ENCODE data around the gene TBX6. TPM values are rescaled to one million over a fixed set of nuclear protein-coding genes. Genes with fewer than 3 reads are reported as not detected.

TBX6 gene
- total RNA-seq, 4 donors from 2014 or later: 0.38 to 1.2 (median 0.44) TPM; not detected in 1

DNA sequence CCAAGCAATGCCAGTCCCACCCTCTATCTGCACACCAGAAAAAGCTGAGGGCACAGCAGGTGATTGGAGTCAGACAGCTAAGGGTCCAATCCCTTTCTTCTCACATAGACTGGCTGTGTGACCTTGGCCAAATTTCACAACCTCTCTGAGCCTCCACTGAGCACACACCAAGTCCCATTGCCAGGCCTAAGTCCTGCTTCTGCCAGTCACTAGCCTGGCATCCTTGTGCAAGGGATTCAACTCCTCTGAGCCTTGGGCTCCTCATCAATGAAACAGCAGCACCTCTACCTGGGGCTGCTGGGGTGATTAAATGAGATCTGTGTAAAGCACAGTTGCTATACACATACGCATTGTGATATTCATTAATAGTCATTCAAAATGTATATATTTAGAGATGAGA, 45.1 kb downstream of the TBX6 start:
- no peak for TF ChIP-seq CTCF (IDR thresholded peaks at IDR 0.05; ENCODE audit: low read depth)

DNA sequence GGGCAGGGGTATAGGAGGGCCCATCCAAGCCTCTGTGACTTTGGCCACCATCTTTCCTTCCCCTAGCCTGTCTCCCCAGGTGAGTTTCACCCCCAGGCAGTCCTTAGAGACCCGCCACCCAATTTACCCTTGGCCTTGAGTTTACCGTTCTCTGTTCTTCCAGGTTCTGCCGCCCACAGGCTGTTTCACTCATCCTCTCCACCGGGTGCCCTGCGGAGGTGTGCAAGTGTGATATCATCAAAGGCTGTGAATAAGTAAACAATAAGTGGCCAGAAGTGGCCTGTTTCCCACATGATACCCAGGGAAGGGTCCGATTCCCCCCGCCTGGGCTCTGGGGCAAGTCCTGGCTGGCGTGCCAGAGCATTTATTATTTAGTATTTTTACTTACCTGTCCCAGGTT, 45.5 kb downstream of the TBX6 start:
- TF ChIP-seq CTCF (IDR thresholded peaks at IDR 0.05; ENCODE audit: low read depth): no peak

GRCh38 chr16:30041841-30042240, 49.9 kb downstream of the TBX6 start:
- no peak for TF ChIP-seq CTCF (IDR thresholded peaks at IDR 0.05; ENCODE audit: low read depth)

GRCh38 chr16:30040221-30040620, 51.5 kb downstream of the TBX6 start:
- TF ChIP-seq CTCF (IDR thresholded peaks at IDR 0.05; ENCODE audit: low read depth): no peak

Other genes starting within 250 kb of the TBX6 start
- gene CDIPT, start 228.7 kb downstream of the TBX6 start, total RNA-seq: 100 to 1,000 TPM in 1 of 4 donors, 10 to 100 TPM in 3; 57.7 to 107 (median 94.7) TPM
- gene SEZ6L2, start 192.4 kb downstream of the TBX6 start, total RNA-seq: 1 to 10 TPM in 1 of 4 donors, under 1 TPM in 2, not detected in 1; 0.66 to 5.6 (median 0.75) TPM
- gene ASPHD1, start 191.4 kb downstream of the TBX6 start, total RNA-seq: 1 to 10 TPM in 1 of 4 donors, under 1 TPM in 2, not detected in 1; 0.44 to 3.7 (median 0.57) TPM
- gene KCTD13, start 165.7 kb downstream of the TBX6 start, total RNA-seq: 10 to 100 TPM in 3 of 4 donors, 1 to 10 TPM in 1; 5.4 to 26.2 (median 23.3) TPM
- gene TMEM219, start 129.8 kb downstream of the TBX6 start, total RNA-seq: 100 to 1,000 TPM in 3 of 4 donors, 10 to 100 TPM in 1; 53.8 to 149 (median 120) TPM
- gene TAOK2, start 118.1 kb downstream of the TBX6 start, total RNA-seq: 10 to 100 TPM; 25.7 to 87.0 (median 31.4) TPM
- gene HIRIP3, start 96.3 kb downstream of the TBX6 start, total RNA-seq: 10 to 100 TPM; 11.9 to 15.3 (median 14.2) TPM
- gene INO80E, start 95.7 kb downstream of the TBX6 start, total RNA-seq: 10 to 100 TPM in 3 of 4 donors, 1 to 10 TPM in 1; 8.5 to 45.0 (median 24.3) TPM
- under 1 TPM in 2 of 4 donors, not detected in 2; 0.66 to 0.85 TPM for gene DOC2A, start 80.9 kb downstream of the TBX6 start, total RNA-seq
- gene C16orf92, start 68.7 kb downstream of the TBX6 start, total RNA-seq: not detected
- not detected for gene TLCD3B, start 60.7 kb downstream of the TBX6 start, total RNA-seq
- gene ALDOA, start 26.2 kb downstream of the TBX6 start, total RNA-seq: 100 to 1,000 TPM; 526 to 986 (median 599) TPM
- 10 to 100 TPM; 38.2 to 46.6 (median 43.6) TPM for gene PPP4C, start 15.9 kb downstream of the TBX6 start, total RNA-seq
- 100 to 1,000 TPM in 2 of 4 donors, 10 to 100 TPM in 2; 54.8 to 105 (median 96.5) TPM for gene YPEL3, start 4.3 kb upstream of the TBX6 start, total RNA-seq
- 1 to 10 TPM; 2.5 to 3.6 (median 2.8) TPM for gene GDPD3, start 21.6 kb upstream of the TBX6 start, total RNA-seq
- gene MAPK3, start 31.3 kb upstream of the TBX6 start, total RNA-seq: 10 to 100 TPM; 55.0 to 81.6 (median 76.9) TPM
- 10 to 100 TPM; 17.5 to 72.6 (median 40.5) TPM for gene CORO1A, start 91.7 kb upstream of the TBX6 start, total RNA-seq
- 100 to 1,000 TPM; 150 to 399 (median 240) TPM for gene BOLA2B, start 101.7 kb upstream of the TBX6 start, total RNA-seq
- 10 to 100 TPM; 16.6 to 68.9 (median 29.6) TPM for gene SLX1A, start 102.0 kb upstream of the TBX6 start, total RNA-seq
- 10 to 100 TPM in 2 of 4 donors, 1 to 10 TPM in 2; 5.1 to 22.5 (median 14.6) TPM for gene SULT1A3, start 107.3 kb upstream of the TBX6 start, total RNA-seq
- 10 to 100 TPM in 1 of 4 donors, 1 to 10 TPM in 3; 2.4 to 10.9 (median 5.7) TPM for gene NPIPB13, start 156.6 kb upstream of the TBX6 start, total RNA-seq

Measured in subcutaneous adipose tissue (tissue), 4 donors.